ENCODE measurements around the gene RBMS1. TPM values are rescaled to one million over a fixed set of nuclear protein-coding genes. Genes with fewer than 3 reads are reported as not detected.

RBMS1 gene
- total RNA-seq, 1 donor from 2014 or later = 73.7 TPM

DNA sequence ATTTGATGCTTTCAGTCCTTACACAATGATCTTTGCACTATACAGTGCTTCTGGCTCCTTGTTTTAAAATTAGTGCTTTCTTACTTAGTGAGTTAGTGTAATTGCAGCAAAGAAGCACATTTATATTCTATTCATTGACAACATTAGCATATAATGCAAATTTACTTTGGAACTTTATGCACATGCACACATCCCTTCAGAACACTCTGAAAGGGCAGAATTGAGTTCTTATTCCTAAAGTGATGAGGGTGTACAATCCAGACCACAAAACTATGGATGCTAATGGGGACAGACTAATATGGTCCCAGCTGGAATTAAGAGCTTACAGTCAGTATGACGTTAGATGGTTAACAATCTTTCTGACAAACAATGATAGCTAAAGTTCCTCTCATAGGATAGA is 127.1 kb downstream of the RBMS1 start:
- Mint-ChIP-seq H3K27ac (no peak overlapping the region), H3K27me3 (no peaks in the 10 kb centered on the region), H3K4me3 (no peak overlapping the region), H3K4me1 (ENCODE audit: unreplicated experiment) (peaks cover 52% of the 10 kb centered on the region), H3K36me3 (peaks cover 23% of the 10 kb centered on the region), H3K9me3 (no peaks in the 10 kb centered on the region)
- no peak for DNase-seq (ENCODE audit: extremely low spot score, unreplicated experiment)
- TF ChIP-seq, protein P1, sequence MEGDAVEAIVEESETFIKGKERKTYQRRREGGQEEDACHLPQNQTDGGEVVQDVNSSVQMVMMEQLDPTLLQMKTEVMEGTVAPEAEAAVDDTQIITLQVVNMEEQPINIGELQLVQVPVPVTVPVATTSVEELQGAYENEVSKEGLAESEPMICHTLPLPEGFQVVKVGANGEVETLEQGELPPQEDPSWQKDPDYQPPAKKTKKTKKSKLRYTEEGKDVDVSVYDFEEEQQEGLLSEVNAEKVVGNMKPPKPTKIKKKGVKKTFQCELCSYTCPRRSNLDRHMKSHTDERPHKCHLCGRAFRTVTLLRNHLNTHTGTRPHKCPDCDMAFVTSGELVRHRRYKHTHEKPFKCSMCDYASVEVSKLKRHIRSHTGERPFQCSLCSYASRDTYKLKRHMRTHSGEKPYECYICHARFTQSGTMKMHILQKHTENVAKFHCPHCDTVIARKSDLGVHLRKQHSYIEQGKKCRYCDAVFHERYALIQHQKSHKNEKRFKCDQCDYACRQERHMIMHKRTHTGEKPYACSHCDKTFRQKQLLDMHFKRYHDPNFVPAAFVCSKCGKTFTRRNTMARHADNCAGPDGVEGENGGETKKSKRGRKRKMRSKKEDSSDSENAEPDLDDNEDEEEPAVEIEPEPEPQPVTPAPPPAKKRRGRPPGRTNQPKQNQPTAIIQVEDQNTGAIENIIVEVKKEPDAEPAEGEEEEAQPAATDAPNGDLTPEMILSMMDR (conservative IDR thresholded peaks at IDR 0.05) = no peak

DNA sequence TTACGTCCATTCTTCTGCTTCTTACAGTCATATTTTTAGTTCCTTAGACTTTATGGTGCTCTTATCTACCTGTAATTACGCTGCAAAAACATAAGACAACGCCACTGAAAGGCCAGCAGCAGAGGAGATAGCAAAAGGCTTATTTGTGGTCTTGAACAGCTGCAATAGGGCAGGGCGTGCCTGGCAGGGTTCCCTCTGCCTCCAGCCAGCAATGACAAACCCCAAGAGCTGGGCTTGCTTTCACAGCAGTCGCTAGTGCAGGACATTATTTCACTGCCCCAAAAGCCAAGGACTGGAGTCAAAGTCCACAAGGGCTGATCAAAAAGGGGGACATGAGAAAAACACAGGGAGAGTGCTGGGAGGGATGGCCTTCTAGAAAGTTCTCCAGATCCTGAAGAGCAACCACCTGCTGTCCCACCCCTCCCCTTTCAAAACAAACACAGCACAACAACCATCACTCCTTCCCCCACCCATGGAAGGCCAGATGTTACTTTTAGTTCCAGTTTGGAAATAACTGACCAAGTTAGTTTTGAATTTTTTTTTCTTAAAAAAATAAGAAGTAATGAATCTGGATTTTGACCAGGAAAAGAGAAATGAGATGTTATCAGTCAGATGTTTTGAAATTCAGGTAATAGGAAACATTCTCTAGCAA is 127.8 kb downstream of the RBMS1 start:
- TF ChIP-seq, protein P1 (conservative IDR thresholded peaks at IDR 0.05) = no peak
- no peak for DNase-seq (ENCODE audit: extremely low spot score, unreplicated experiment)
- no peak overlapping the region for H3K4me3 Mint-ChIP-seq

DNA sequence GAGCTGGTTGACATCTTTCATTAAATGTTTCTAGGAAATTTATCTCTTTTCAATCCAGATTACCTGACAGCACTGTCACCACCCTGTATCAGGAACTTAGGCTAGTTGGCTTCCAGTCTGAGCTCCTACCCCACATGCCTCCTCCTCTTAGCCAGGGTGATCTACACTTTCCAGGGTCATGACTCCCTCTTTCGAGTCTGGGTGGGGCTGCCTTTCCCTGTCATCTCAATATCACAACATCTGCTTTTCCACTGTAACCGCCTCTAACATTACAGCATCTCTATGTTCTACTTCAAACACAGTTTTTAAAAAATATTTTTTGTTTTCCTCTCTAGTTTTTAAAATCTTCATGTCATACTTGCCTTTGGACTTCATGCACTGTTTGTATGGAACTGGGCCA is 129.2 kb downstream of the RBMS1 start:
- peaks cover 35% of the 10 kb centered on the region for H3K4me1 Mint-ChIP-seq (ENCODE audit: unreplicated experiment)
- H3K36me3 Mint-ChIP-seq = peaks cover 23% of the 10 kb centered on the region
- H3K9me3 Mint-ChIP-seq = no peaks in the 10 kb centered on the region
- H3K27ac Mint-ChIP-seq = no peak overlapping the region
- no peaks in the 10 kb centered on the region for H3K27me3 Mint-ChIP-seq
- no peak for DNase-seq (ENCODE audit: extremely low spot score, unreplicated experiment)
- H3K4me3 Mint-ChIP-seq = no peak overlapping the region
- TF ChIP-seq, protein P1 (conservative IDR thresholded peaks at IDR 0.05) = no peak

More for the DNA sequence above, 127.8 kb downstream of the RBMS1 start:
- peaks cover 23% of the 10 kb centered on the region for H3K36me3 Mint-ChIP-seq
- peaks cover 48% of the 10 kb centered on the region for H3K4me1 Mint-ChIP-seq (ENCODE audit: unreplicated experiment)
- H3K9me3 Mint-ChIP-seq = no peaks in the 10 kb centered on the region
- no peak overlapping the region for H3K27ac Mint-ChIP-seq
- H3K27me3 Mint-ChIP-seq = no peaks in the 10 kb centered on the region

DNA sequence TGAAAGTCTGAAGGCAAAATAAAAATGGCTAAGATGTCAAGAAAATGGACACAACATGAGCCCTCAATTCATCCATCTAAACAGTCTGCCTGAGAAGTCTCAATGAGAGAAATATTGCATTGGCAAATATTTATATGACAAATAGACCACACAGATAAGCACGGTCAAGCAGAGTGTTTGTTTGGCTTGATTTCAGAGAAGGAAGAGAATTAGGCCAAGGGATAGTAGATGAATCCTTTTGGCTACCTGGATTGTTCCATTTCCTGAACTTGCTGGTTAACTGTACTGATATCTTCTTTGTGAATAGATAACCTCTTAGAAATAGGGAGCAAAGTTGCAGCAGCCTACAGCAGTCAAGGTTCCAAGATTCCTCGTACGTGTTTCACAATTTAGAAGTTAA is 129.6 kb downstream of the RBMS1 start:
- TF ChIP-seq, protein P1 (conservative IDR thresholded peaks at IDR 0.05) = no peak
- DNase-seq (ENCODE audit: extremely low spot score, unreplicated experiment) = no peak
- peaks cover 23% of the 10 kb centered on the region for H3K36me3 Mint-ChIP-seq
- no peaks in the 10 kb centered on the region for H3K27me3 Mint-ChIP-seq
- peak overlapping the region; percentile 54 for H3K27ac Mint-ChIP-seq
- peaks cover 33% of the 10 kb centered on the region for H3K4me1 Mint-ChIP-seq (ENCODE audit: unreplicated experiment)
- no peaks in the 10 kb centered on the region for H3K9me3 Mint-ChIP-seq
- no peak overlapping the region for H3K4me3 Mint-ChIP-seq

DNA sequence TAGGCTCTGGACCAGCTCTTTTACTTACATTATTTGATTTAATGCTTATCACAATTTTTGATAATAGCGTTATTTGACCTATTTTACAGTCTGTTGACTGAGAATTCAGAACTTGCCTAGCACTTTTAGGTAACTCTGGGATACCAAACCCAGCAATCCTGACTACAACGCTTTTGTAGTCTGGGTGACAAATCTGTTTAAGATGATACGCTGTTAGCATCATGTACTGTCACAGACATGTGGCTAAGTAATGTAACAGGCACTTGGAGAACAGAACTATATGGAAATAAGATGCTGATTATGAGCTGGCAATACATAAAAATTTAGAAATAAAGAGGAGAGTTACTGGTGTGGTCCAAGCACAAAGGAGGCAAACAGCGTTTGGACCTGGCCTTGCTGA is 130.6 kb downstream of the RBMS1 start:
- Mint-ChIP-seq H3K27me3 (no peaks in the 10 kb centered on the region), H3K4me1 (ENCODE audit: unreplicated experiment) (peaks cover 29% of the 10 kb centered on the region), H3K27ac (no peak overlapping the region), H3K36me3 (peaks cover 21% of the 10 kb centered on the region), H3K4me3 (no peak overlapping the region), H3K9me3 (no peaks in the 10 kb centered on the region)
- TF ChIP-seq, protein P1 (conservative IDR thresholded peaks at IDR 0.05) = no peak
- no peak for DNase-seq (ENCODE audit: extremely low spot score, unreplicated experiment)

Measured in type B pancreatic cell (in vitro differentiated cells).